K562 treated with DMSO at 1 percent for 48 hours (cell line): Measurements from ENCODE around the gene DEFB128. TPM values are rescaled to one million over a fixed set of nuclear protein-coding genes. Genes with fewer than 3 reads are reported as not detected.

Experiments
- total RNA-seq: library from RNA; unstranded; fragments of 300-600 nt; gene quantifications from 2 replicates; pipeline ENCODE4 v1.2.3, GENCODE V29; 2022; ENCODE audit warnings: low replicate concordance; ENCODE audit errors: extremely low read depth

The DEFB128 gene
- not detected in 2 replicates for total RNA-seq

GRCh38 chr20:189611-190010 lies at the start of gene DEFB128:
Gene DEFB128 (minus strand): TSS chr20:189711. CDS start chr20:189623, 88 bp downstream.

GRCh38 chr20:226958-227357 lies 37.4 kb upstream of the DEFB128 start, which contains the start of gene DEFB129:
Gene DEFB129 (plus strand): TSS chr20:227258. CDS start chr20:227289, 31 bp downstream.

GRCh38 chr20:157154-157553 lies 32.4 kb downstream of the DEFB128 start, which contains the start of gene DEFB127:
Gene DEFB127 (plus strand): TSS chr20:157454. CDS start chr20:157545, 91 bp downstream.

GRCh38 chr20:142290-142689 lies 47.2 kb downstream of the DEFB128 start, which contains the start of gene DEFB126:
Gene DEFB126 (plus strand): TSS chr20:142590. CDS start chr20:142629, 39 bp downstream.

Other genes with a start within 250 kb of the DEFB128 start
- gene DEFB125, start 102.0 kb downstream of the DEFB128 start, total RNA-seq: not detected in 2 replicates
- not detected in 2 replicates for gene DEFB126, start 47.1 kb downstream of the DEFB128 start, total RNA-seq
- not detected in 2 replicates for gene DEFB127, start 32.3 kb downstream of the DEFB128 start, total RNA-seq
- not detected in 2 replicates for gene DEFB129, start 37.5 kb upstream of the DEFB128 start, total RNA-seq
- not detected in 2 replicates for gene DEFB132, start 68.0 kb upstream of the DEFB128 start, total RNA-seq
- not detected in 2 replicates for gene C20orf96, start 101.0 kb upstream of the DEFB128 start, total RNA-seq
- gene ZCCHC3, start 107.9 kb upstream of the DEFB128 start, total RNA-seq: not detected in 2 replicates
- gene SOX12, start 135.8 kb upstream of the DEFB128 start, total RNA-seq: not detected in 2 replicates
- gene NRSN2, start 157.4 kb upstream of the DEFB128 start, total RNA-seq: not detected in 2 replicates
- 154 TPM in 1 of 2 replicates, not detected in the other for gene TRIB3, start 191.0 kb upstream of the DEFB128 start, total RNA-seq
- gene RBCK1, start 218.6 kb upstream of the DEFB128 start, total RNA-seq: not detected in 2 replicates